ENCODE results near the gene C1S. TPM values are rescaled to one million over a fixed set of nuclear protein-coding genes. Genes with fewer than 3 reads are reported as not detected.

Gene C1S
- total and polyA plus RNA-seq, 9 of the 15 experiments (the other 6 are each of a cell fraction or from before 2014, with no cell fraction given) = 0.08 to 0.84 (median 0.27) TPM

GRCh38 chr12:7076493-7076892, 16.0 kb downstream of the C1S start (continued):
- TF ChIP-seq PCBP2 (IDR thresholded peaks at IDR 0.05; ENCODE audit: low read depth, low read length, poor library complexity, severe bottlenecking) (no peak), ZNF407 (IDR thresholded peaks at IDR 0.05; ENCODE audit: low read depth) (no peak), SPI1 (IDR thresholded peaks at IDR 0.05; ENCODE audit: borderline replicate concordance, low read depth, low read length) (no peak), ZNF76 (CRISPR knock-in tag; IDR thresholded peaks at IDR 0.05; ENCODE audit: borderline replicate concordance) (no peak)

Data from K562 (cell line).